Transverse colon (tissue), 4 donors: ENCODE results near the gene SLC19A1. TPM values are rescaled to one million over a fixed set of nuclear protein-coding genes. Genes with fewer than 3 reads are reported as not detected.
A peak's percentile ranks its signal among the peaks of the same experiment; 100 is the strongest.

Experiments used
- DNase-seq: peaks from one replicate; pipeline ENCODE4 v3.0.0-alpha.2; 2019
- H3K27ac ChIP-seq, 4 donors: fragments of 200-600 bp; sonication (generic); 2 replicates each; pipeline ENCODE4 v1.5.1; 2016 to 2018; ENCODE audit warnings: inconsistent platforms in 4 of 4
- H3K27me3 ChIP-seq: fragments of 200-600 bp; sonication (generic); 2 replicates; pipeline ENCODE4 v1.5.1; 2017; ENCODE audit warnings: inconsistent platforms
- H3K36me3 ChIP-seq, 4 donors: fragments of 200-600 bp; sonication (generic); 2 replicates each; pipeline ENCODE4 v1.5.1; 2017 to 2019; ENCODE audit warnings: inconsistent platforms in 4 of 4
- H3K4me1 ChIP-seq, 4 donors: fragments of 200-600 bp; sonication (generic); 2 replicates each; pipeline ENCODE4 v1.5.1; 2017 to 2020; ENCODE audit warnings: inconsistent platforms in 4 of 4
- H3K4me3 ChIP-seq, 4 donors: fragments of 200-600 bp; sonication (generic); 1 replicate in 1 of 4; 2 replicates in 3 of 4; pipeline versions ENCODE4 v1.5.1 to v1.6.1; 2017 to 2019; ENCODE audit warnings: inconsistent platforms in 4 of 4
- H3K9me3 ChIP-seq, 2 donors: fragments of 200-600 bp; sonication (generic); 2 replicates each; pipeline ENCODE4 v1.5.1; 2017 to 2019; ENCODE audit warnings: inconsistent platforms in 2 of 2
- EP300 ChIP-seq: sonication (generic); formaldehyde crosslinking; IDR thresholded peaks from one replicate; pipeline ENCODE4 v1.6.1; 2017; ENCODE audit warnings: antibody characterized with exemption, low read depth
- POLR2A ChIP-seq: fragments of 450-650 bp; IDR thresholded peaks from one replicate; pipeline ENCODE4 v1.6.1; 2016; ENCODE audit warnings: antibody characterized with exemption, mild to moderate bottlenecking, moderate library complexity
- POLR2AphosphoS5 ChIP-seq, 3 donors: sonication (generic); formaldehyde crosslinking; IDR thresholded peaks; one replicate each; pipeline ENCODE4 v1.6.1; 2016; ENCODE audit warnings: antibody characterized with exemption in 3 of 3
- WGBS, 2 donors: methylation state at CpG; one replicate each; pipeline ENCODE4 v1.1.5; 2018; ENCODE audit warnings: low coverage in 1 of 2; 5-methylcytosine and 5-hydroxymethylcytosine counted together
- in situ Hi-C, 4 donors: fragments of 200-750 bp; cut with MboI; loops; one replicate each; pipeline versions ENCODE4 v1.15.0 to v1.15.1; 2017; ENCODE audit warnings: low sequenced_read_pairs in 3 of 4, low pct_ligation_motif_present in 1 of 4, low pct_unique_long_range_greater_than_20kb in 1 of 4
- intact Hi-C: fragments of 100-400 bp; cut with DNase I; formaldehyde crosslinking; loops from one replicate; pipeline ENCODE4 v1.15.1; 2023; ENCODE audit warnings: low total_unique reads
- total RNA-seq, 4 donors: library from RNA; depleted of rRNA; stranded (reverse); fragments of >200 nt; gene quantifications; one replicate each; pipeline ENCODE4 v1.1.0, GENCODE V29; 2016
- TF ChIP-seq, protein P1 (sequence below), 5 experiments: fragments of 200-600 bp in 3 of 5; fragments of 450-650 bp in 2 of 5; sonication (generic) in 3 of 5; IDR thresholded peaks; 1 replicate in 2 of 5; 2 replicates in 3 of 5; pipeline ENCODE4 v1.5.1; 2016 to 2017; ENCODE audit warnings: antibody characterized with exemption in 5 of 5, inconsistent platforms in 3 of 5, mild to moderate bottlenecking in 2 of 5, moderate library complexity in 1 of 5

The SLC19A1 gene
- total RNA-seq, 4 donors from 2014 or later: 8.3 to 24.1 (median 17.3) TPM

DNA sequence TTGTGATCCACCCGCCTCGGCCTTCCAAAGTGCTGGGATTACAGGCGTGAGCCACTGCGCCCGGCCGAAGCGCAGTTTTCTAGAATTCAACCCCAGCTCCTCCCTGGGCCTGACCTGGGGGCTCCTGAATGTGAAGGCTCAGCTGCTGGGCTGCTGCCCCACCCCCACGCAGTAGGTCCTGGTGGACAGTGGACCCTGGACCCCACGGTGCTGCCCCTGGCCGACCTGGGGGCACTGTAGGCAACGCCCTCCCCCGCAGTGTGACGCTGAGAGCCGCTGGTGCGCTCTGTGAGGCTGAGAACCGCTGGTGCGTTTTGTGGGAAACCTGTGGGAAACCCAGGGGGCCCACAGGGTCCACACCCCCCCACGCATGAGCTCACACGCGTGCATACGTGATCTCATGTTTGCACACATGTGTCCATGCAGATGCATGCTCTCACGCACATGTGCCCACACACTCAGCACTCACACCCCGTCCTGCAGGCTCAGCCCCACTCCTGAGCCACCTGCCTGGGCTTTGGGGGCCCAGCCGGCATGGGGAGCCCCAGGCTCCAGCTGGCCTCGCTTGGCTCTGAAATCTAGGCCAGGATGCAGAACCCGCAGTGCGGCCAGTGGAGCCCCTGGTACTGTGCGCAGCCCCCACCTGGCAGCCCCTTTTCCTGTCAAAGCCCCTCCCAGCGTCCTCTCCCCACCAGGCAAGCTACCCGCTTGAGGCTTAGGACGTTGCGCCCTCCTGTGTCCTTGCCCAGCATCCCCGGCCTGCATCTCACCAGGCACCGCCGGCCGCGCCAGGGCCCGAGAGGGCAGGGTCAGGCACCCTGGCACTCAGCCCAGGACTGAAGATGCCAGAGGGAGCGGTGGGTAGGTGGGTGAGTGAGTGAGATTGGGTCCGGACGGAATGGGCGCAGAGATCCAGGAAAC lies 69.5 kb downstream of the SLC19A1 start:
- intact Hi-C loops: no loop called here
- H3K27ac ChIP-seq: peak overlapping the region in 3 of 4 donors; percentile 77 to 86 (median 81)
- WGBS, 2 donors: 81% methylated on average over 30 of the region's 42 CpGs; no CpG with 5 or more reads in 1 of the 2 donors

DNA sequence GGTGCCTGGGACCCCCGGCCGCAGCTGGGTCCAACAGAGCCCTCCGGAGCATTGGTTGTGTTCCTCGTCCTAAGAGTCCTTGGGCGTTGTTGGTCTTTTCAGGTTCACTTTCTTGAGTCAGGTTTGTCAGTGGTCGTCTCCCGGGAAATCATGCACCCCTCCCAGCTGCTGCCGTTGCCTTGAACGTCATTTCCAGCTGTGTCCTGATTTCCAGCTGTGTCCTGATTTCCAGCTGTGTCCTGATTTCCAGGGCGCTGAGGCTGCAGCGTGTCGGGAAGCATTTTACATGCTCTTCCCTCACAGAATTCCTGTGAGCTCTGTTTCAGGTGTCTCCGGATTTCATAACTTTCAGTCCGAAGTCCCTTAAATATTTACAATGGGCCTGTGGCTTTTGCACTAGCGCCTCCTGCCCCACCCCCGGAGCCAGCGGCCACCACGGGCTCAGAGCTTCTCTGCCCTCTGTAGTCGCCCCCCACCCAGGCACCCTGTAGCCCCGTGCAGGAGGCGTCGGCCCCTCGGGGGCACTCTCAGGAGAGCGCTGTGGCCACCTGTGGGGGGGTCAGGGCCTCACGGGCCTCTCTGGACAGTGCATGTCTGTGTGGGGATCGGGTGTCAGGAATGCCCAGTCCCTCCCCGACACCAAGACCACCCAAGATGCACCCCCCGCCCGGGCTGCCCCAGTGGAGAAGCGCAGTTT lies 70.6 kb downstream of the SLC19A1 start:
- no peaks in the 10 kb centered on the region for H3K36me3 ChIP-seq
- H3K27me3 ChIP-seq: no peaks in the 10 kb centered on the region
- in situ Hi-C loops (loop anchor here in 3 of 4 donors (10.0 to 25.0 kb wide), 3 partner anchors 123 to 309 kb away; partner anchors contain the start of gene POFUT2 (in 1 of the 3)), intact Hi-C loops (no loop called here)
- H3K4me3 ChIP-seq: no peak overlapping the region
- H3K9me3 ChIP-seq: no peaks in the 10 kb centered on the region
- 48 to 70% methylated on average over 2 to 29 of the region's 30 CpGs for WGBS, 2 donors
- H3K27ac ChIP-seq: peak overlapping the region; percentile 77 to 86 (median 81)
- peak; percentile 54 to 75 (median 59) for TF ChIP-seq POLR2AphosphoS5 (IDR thresholded peaks at IDR 0.05)
- TF ChIP-seq, protein P1, sequence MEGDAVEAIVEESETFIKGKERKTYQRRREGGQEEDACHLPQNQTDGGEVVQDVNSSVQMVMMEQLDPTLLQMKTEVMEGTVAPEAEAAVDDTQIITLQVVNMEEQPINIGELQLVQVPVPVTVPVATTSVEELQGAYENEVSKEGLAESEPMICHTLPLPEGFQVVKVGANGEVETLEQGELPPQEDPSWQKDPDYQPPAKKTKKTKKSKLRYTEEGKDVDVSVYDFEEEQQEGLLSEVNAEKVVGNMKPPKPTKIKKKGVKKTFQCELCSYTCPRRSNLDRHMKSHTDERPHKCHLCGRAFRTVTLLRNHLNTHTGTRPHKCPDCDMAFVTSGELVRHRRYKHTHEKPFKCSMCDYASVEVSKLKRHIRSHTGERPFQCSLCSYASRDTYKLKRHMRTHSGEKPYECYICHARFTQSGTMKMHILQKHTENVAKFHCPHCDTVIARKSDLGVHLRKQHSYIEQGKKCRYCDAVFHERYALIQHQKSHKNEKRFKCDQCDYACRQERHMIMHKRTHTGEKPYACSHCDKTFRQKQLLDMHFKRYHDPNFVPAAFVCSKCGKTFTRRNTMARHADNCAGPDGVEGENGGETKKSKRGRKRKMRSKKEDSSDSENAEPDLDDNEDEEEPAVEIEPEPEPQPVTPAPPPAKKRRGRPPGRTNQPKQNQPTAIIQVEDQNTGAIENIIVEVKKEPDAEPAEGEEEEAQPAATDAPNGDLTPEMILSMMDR (IDR thresholded peaks at IDR 0.05): no peak
- no peak for TF ChIP-seq POLR2A
- no peak for TF ChIP-seq EP300
- no peak for DNase-seq
- peaks cover 6 to 33% (median 13%) of the 10 kb centered on the region in 4 donors for H3K4me1 ChIP-seq

More for the DNA sequence above, 69.5 kb downstream of the SLC19A1 start:
- Histone ChIP-seq H3K4me3 (no peak overlapping the region), H3K9me3 (no peaks in the 10 kb centered on the region), H3K4me1 (peaks cover 6 to 36% (median 17%) of the 10 kb centered on the region in 4 donors), H3K27me3 (no peaks in the 10 kb centered on the region), H3K36me3 (no peaks in the 10 kb centered on the region)
- TF ChIP-seq POLR2A (no peak), EP300 (no peak), POLR2AphosphoS5 (IDR thresholded peaks at IDR 0.05) (no peak)
- TF ChIP-seq, protein P1 (IDR thresholded peaks at IDR 0.05): no peak
- DNase-seq: no peak
- in situ Hi-C loops: loop anchor here in 3 of 4 donors (10.0 to 25.0 kb wide), 3 partner anchors 122 to 310 kb away; partner anchors contain the start of gene POFUT2 (in 1 of the 3)

DNA sequence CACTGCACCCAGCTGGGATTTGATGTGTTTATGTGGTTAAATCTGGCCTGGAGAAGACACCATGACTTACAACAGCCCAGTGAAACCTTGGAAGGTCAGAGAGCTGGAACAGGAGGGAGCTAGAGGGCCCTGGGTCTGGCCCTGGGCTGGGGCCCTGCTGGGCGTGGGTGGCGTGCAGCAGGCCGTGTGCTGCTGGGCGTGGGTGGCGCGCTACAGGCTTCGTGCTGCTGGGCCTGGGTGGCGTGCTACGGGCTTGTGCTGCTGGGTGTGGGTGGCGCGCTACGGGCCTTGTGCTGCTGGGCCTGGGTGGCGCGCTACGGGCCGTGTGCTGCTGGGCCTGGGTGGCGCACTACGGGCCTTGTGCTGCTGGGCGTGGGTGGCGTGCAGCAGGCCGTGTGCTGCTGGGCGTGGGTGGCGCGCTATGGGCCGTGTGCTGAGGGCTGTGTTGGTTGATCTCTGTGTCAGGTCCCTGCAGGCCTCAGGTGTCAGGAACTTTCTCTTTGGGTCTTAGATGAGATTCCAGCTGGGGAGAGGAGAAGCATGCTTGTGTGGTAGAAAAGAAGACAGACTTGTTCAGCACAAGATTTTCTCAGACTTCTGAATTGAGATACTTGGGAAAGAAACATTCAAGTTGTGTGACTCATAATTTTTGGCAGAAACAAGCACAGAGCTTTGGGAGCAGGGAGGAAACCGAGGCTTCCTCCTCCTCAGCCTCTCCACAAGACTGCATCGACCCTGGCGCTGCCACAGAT lies 71.3 kb downstream of the SLC19A1 start:
- TF ChIP-seq POLR2A (no peak), POLR2AphosphoS5 (IDR thresholded peaks at IDR 0.05) (no peak), EP300 (no peak)
- TF ChIP-seq, protein P1 (IDR thresholded peaks at IDR 0.05): no peak
- 58 to 73% methylated on average over 3 to 28 of the region's 28 CpGs for WGBS, 2 donors
- Histone ChIP-seq H3K36me3 (no peaks in the 10 kb centered on the region), H3K27ac (peak overlapping the region; percentile 77 to 86 (median 81)), H3K4me1 (peaks cover 6 to 33% (median 13%) of the 10 kb centered on the region in 4 donors), H3K9me3 (no peaks in the 10 kb centered on the region), H3K27me3 (no peaks in the 10 kb centered on the region), H3K4me3 (no peak overlapping the region)
- DNase-seq: no peak
- in situ Hi-C loops (loop anchor here in 3 of 4 donors (10.0 to 25.0 kb wide), 3 partner anchors 124 to 309 kb away; partner anchors contain the start of gene POFUT2 (in 1 of the 3)), intact Hi-C loops (no loop called here)
